Measurements from ENCODE around the gene AIDA.
"Not testable (repeated sequence)": the region's sequence is repeated elsewhere in the genome, so short reads cannot be mapped to it uniquely, and the experiment has no call there.

AIDA gene

GRCh38 chr1:222696741-222697140 lies 15.6 kb downstream of the AIDA start:
- TF ChIP-seq CTCF (IDR thresholded peaks at IDR 0.05; ENCODE audit: borderline replicate concordance, insufficient read depth, low read depth, low read length): no peak

GRCh38 chr1:222694927-222695326 lies 17.4 kb downstream of the AIDA start:
- no peak overlapping the region for H3K4me3 ChIP-seq (ENCODE audit: low read depth, low read length)
- no peak for TF ChIP-seq CTCF (IDR thresholded peaks at IDR 0.05; ENCODE audit: borderline replicate concordance, insufficient read depth, low read depth, low read length)

More at GRCh38 chr1:222696741-222697140, 15.6 kb downstream of the AIDA start:
- no peak overlapping the region for H3K4me3 ChIP-seq (ENCODE audit: low read depth, low read length)

GRCh38 chr1:222691016-222691415 lies 21.3 kb downstream of the AIDA start:
- H3K4me3 ChIP-seq (ENCODE audit: low read depth, low read length): no peak overlapping the region
- TF ChIP-seq CTCF (IDR thresholded peaks at IDR 0.05; ENCODE audit: borderline replicate concordance, insufficient read depth, low read depth, low read length): no peak

GRCh38 chr1:222680080-222680479 lies 32.2 kb downstream of the AIDA start:
- TF ChIP-seq CTCF (IDR thresholded peaks at IDR 0.05; ENCODE audit: borderline replicate concordance, insufficient read depth, low read depth, low read length): no peak

GRCh38 chr1:222670110-222670509 lies 42.2 kb downstream of the AIDA start:
- no peak overlapping the region for H3K4me3 ChIP-seq (ENCODE audit: low read depth, low read length)
- TF ChIP-seq CTCF (IDR thresholded peaks at IDR 0.05; ENCODE audit: borderline replicate concordance, insufficient read depth, low read depth, low read length): no peak

More at GRCh38 chr1:222680080-222680479, 32.2 kb downstream of the AIDA start:
- no peak overlapping the region for H3K4me3 ChIP-seq (ENCODE audit: low read depth, low read length)

GRCh38 chr1:222669107-222669506 lies 43.2 kb downstream of the AIDA start:
- H3K4me3 ChIP-seq (ENCODE audit: low read depth, low read length): not testable (repeated sequence)

- not testable (repeated sequence) for H3K4me3 ChIP-seq (ENCODE audit: low read depth, low read length)
Measured at GRCh38 chr1:222668184-222668583, 44.1 kb downstream of the AIDA start.

GRCh38 chr1:222665964-222666363 lies 46.3 kb downstream of the AIDA start:
- H3K4me3 ChIP-seq (ENCODE audit: low read depth, low read length): no peak overlapping the region
- no peak for TF ChIP-seq CTCF (IDR thresholded peaks at IDR 0.05; ENCODE audit: borderline replicate concordance, insufficient read depth, low read depth, low read length)
